ENCODE measurements around the gene SMCO3. TPM values are rescaled to one million over a fixed set of nuclear protein-coding genes. Genes with fewer than 3 reads are reported as not detected.

The SMCO3 gene
- total and polyA plus RNA-seq, 2 of the 8 experiments (the other 6 are each of a cell fraction or from before 2014, with no cell fraction given) = not detected

Other genes starting within 250 kb of the SMCO3 start
- gene PLBD1, start 246.3 kb downstream of the SMCO3 start, total RNA-seq (2021; fragmentation: NEBNext Ultra II Directional; extraction: Animal tissue kit (Norgen Biotek cat#: 25700)) = 9.9 and 12.3 TPM in 2 replicates
- gene PLBD1, start 246.3 kb downstream of the SMCO3 start, polyA plus RNA-seq (2011; rRNA removed) = 4.0 and 6.3 TPM in 2 replicates
- 2.5 and 3.2 TPM in 2 replicates for gene GUCY2C, start 117.6 kb downstream of the SMCO3 start, total RNA-seq (2021; fragmentation: NEBNext Ultra II Directional; extraction: Animal tissue kit (Norgen Biotek cat#: 25700))
- 1.1 and 1.9 TPM in 2 replicates for gene GUCY2C, start 117.6 kb downstream of the SMCO3 start, polyA plus RNA-seq (2011; rRNA removed)
- gene WBP11, start 10.7 kb downstream of the SMCO3 start, total RNA-seq (2021; fragmentation: NEBNext Ultra II Directional; extraction: Animal tissue kit (Norgen Biotek cat#: 25700)) = 122 and 134 TPM in 2 replicates
- gene WBP11, start 10.7 kb downstream of the SMCO3 start, polyA plus RNA-seq (2011; rRNA removed) = 22.1 and 24.0 TPM in 2 replicates
- gene C12orf60, start 10.5 kb downstream of the SMCO3 start, total RNA-seq (2021; fragmentation: NEBNext Ultra II Directional; extraction: Animal tissue kit (Norgen Biotek cat#: 25700)) = 1.2 and 1.5 TPM in 2 replicates
- gene C12orf60, start 10.5 kb downstream of the SMCO3 start, polyA plus RNA-seq (2011; rRNA removed) = 0.91 and 1.2 TPM in 2 replicates
- gene ART4, start 29.3 kb upstream of the SMCO3 start, total RNA-seq (2021; fragmentation: NEBNext Ultra II Directional; extraction: Animal tissue kit (Norgen Biotek cat#: 25700)) = not detected in 2 replicates
- gene ART4, start 29.3 kb upstream of the SMCO3 start, polyA plus RNA-seq (2011; rRNA removed) = not detected in 2 replicates
- gene MGP, start 71.7 kb upstream of the SMCO3 start, total RNA-seq (2021; fragmentation: NEBNext Ultra II Directional; extraction: Animal tissue kit (Norgen Biotek cat#: 25700)) = not detected in 2 replicates
- gene MGP, start 71.7 kb upstream of the SMCO3 start, polyA plus RNA-seq (2011; rRNA removed) = not detected in 2 replicates
- gene ERP27, start 124.4 kb upstream of the SMCO3 start, total RNA-seq (2021; fragmentation: NEBNext Ultra II Directional; extraction: Animal tissue kit (Norgen Biotek cat#: 25700)) = not detected in 2 replicates
- not detected in 2 replicates for gene ERP27, start 124.4 kb upstream of the SMCO3 start, polyA plus RNA-seq (2011; rRNA removed)
- 0.48 and 0.82 TPM in 2 replicates for gene ARHGDIB, start 147.4 kb upstream of the SMCO3 start, total RNA-seq (2021; fragmentation: NEBNext Ultra II Directional; extraction: Animal tissue kit (Norgen Biotek cat#: 25700))
- gene ARHGDIB, start 147.4 kb upstream of the SMCO3 start, polyA plus RNA-seq (2011; rRNA removed) = 0.55 and 1.3 TPM in 2 replicates
- not detected in 2 replicates for gene PDE6H, start 158.9 kb upstream of the SMCO3 start, total RNA-seq (2021; fragmentation: NEBNext Ultra II Directional; extraction: Animal tissue kit (Norgen Biotek cat#: 25700))
- gene PDE6H, start 158.9 kb upstream of the SMCO3 start, polyA plus RNA-seq (2011; rRNA removed) = not detected in 2 replicates

Measured in H1 (cell line).